Suppressor macrophage treated with lipopolysaccharide for 1 hour (primary cell): ENCODE measurements around the gene OR7D2.

Source experiments
- DNase-seq, 3 donors: peaks; one replicate each; pipeline ENCODE4 v3.0.0-alpha.2; 2020 to 2022

Gene OR7D2

DNA sequence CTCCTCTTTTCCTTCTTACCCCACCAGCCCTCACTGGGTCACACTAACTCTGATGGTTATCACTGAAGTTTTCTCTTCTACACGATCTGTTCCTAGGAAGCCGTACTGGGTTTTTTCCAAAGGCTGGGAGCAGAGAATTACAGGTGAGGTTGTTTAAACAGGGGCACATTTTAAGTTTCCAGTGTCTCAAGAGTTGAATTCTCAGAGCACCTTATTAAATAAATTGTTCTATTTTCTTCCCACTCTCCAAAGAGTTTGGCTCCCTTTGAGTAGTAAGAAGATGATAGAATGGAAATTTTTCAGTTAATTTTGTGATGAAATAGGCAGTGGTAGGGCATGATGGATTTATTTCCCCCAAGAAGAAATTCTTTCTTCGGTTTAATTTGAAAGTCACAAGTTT is 40.7 kb downstream of the OR7D2 start, which contains the start of gene OR7D4:
OR7D4 (minus strand) TSS at position 101 of the 400 bp plus-strand sequence. CDS start 4,752 bp downstream, outside the sequence.
- DNase-seq, result no peak
